HEK293T (cell line): ENCODE data around the gene DUS3L.
"Not testable (repeated sequence)": the region's sequence is repeated elsewhere in the genome, so short reads cannot be mapped to it uniquely, and the experiment has no call there.

Source experiments
- CTCF ChIA-PET: fragments of 350-600 bp; formaldehyde crosslinking; extraction: SDS; loops from one replicate; lab custom pipeline; 2021; ENCODE audit warnings: antibody characterized with exemption, inconsistent platforms; lab: Yijun Ruan, JAX
- POLR2A ChIA-PET: fragments of 350-600 bp; formaldehyde crosslinking; extraction: SDS; loops from one replicate; lab custom pipeline; 2020; ENCODE audit warnings: antibody characterized with exemption, inconsistent platforms; lab: Yijun Ruan, JAX
- DNase-seq: peaks from one replicate; pipeline ENCODE4 v3.0.0; 2012; ENCODE audit warnings: mixed read lengths; ENCODE audit errors: extremely low spot score
- ARNT ChIP-seq: fragments of 450-650 bp; IDR thresholded peaks from 2 replicates; pipeline ENCODE4 v1.6.1; 2017; ENCODE audit warnings: mild to moderate bottlenecking
- BHLHE40 ChIP-seq: fragments of 450-650 bp; IDR thresholded peaks from 2 replicates; pipeline ENCODE4 v1.6.1; 2016; ENCODE audit warnings: mild to moderate bottlenecking, moderate library complexity, borderline replicate concordance
- CTBP1 ChIP-seq: fragments of 450-650 bp; IDR thresholded peaks from 2 replicates; pipeline ENCODE4 v1.6.1; 2016; ENCODE audit warnings: borderline replicate concordance
- ELF4 ChIP-seq: fragments of 450-650 bp; IDR thresholded peaks from 2 replicates; pipeline ENCODE4 v1.6.1; 2017; ENCODE audit warnings: antibody characterized with exemption
- FOXA1 ChIP-seq: fragments of 450-650 bp; IDR thresholded peaks from 2 replicates; pipeline ENCODE4 v1.6.1; 2016; ENCODE audit warnings: mild to moderate bottlenecking
- FOXK2 ChIP-seq: fragments of 450-650 bp; IDR thresholded peaks from 2 replicates; pipeline ENCODE4 v1.6.1; 2016; ENCODE audit warnings: mild to moderate bottlenecking
- FOXM1 ChIP-seq: fragments of 450-650 bp; IDR thresholded peaks from 2 replicates; pipeline ENCODE4 v1.6.1; 2017; ENCODE audit warnings: mild to moderate bottlenecking, borderline replicate concordance
- HDGF ChIP-seq: fragments of 450-650 bp; IDR thresholded peaks from 2 replicates; pipeline ENCODE4 v1.6.1; 2017; ENCODE audit warnings: antibody characterized with exemption, borderline replicate concordance
- L3MBTL2 ChIP-seq: fragments of 450-650 bp; conservative IDR thresholded peaks from 2 replicates; pipeline ENCODE4 v1.6.1; 2016; ENCODE audit warnings: mild to moderate bottlenecking
- LEF1 ChIP-seq: fragments of 450-650 bp; IDR thresholded peaks from 2 replicates; pipeline ENCODE4 v1.6.1; 2017; ENCODE audit warnings: mild to moderate bottlenecking, borderline replicate concordance
- NFRKB ChIP-seq: fragments of 450-650 bp; IDR thresholded peaks from 2 replicates; pipeline ENCODE4 v1.6.1; 2016; ENCODE audit warnings: mild to moderate bottlenecking, moderate library complexity
- PKNOX1 ChIP-seq: fragments of 450-650 bp; IDR thresholded peaks from 2 replicates; pipeline ENCODE4 v1.6.1; 2016
- SP1 ChIP-seq: fragments of 450-650 bp; IDR thresholded peaks from 2 replicates; pipeline ENCODE4 v1.6.1; 2017
- SUZ12 ChIP-seq: fragments of 450-650 bp; IDR thresholded peaks from 2 replicates; pipeline ENCODE4 v1.6.1; 2016; ENCODE audit warnings: mild to moderate bottlenecking
- TARDBP ChIP-seq: fragments of 450-650 bp; IDR thresholded peaks from 2 replicates; pipeline ENCODE4 v1.6.1; 2016
- ZNF384 ChIP-seq: fragments of 450-650 bp; IDR thresholded peaks from 2 replicates; pipeline ENCODE4 v1.6.1; 2016

DUS3L gene

GRCh38 chr19:5786593-5787408 lies 4.2 kb downstream of the DUS3L start:
- ChIA-PET CTCF (no interaction called here), POLR2A (no interaction called here)
- TF ChIP-seq BHLHE40 (no peak), ZNF384 (no peak), ELF4 (no peak), FOXK2 (no peak), SUZ12 (no peak), PKNOX1 (no peak), FOXM1 (no peak), FOXA1 (no peak), SP1 (no peak), ARNT (no peak), NFRKB (no peak), L3MBTL2 (no peak), TARDBP (no peak), LEF1 (no peak), HDGF (no peak)
- no peak for DNase-seq

- CTCF ChIA-PET = no interaction called here
- DNase-seq = no peak
- TF ChIP-seq ELF4 (no peak), FOXA1 (no peak), HDGF (no peak), ZNF384 (no peak), SP1 (no peak), LEF1 (no peak), CTBP1 (no peak), NFRKB (no peak), BHLHE40 (no peak), TARDBP (no peak), FOXK2 (no peak), L3MBTL2 (no peak), ARNT (no peak)
- POLR2A ChIA-PET = no interaction called here
These were observed 5.5 kb downstream of the DUS3L start for GRCh38 chr19:5785423-5785822.

GRCh38 chr19:5784581-5785147 lies 6.3 kb downstream of the DUS3L start, which contains the start of gene PRR22:
Gene PRR22 (minus strand): TSS chr19:5784746. CDS start chr19:5784660, 86 bp downstream.
- ChIA-PET POLR2A (no interaction called here), CTCF (no interaction called here)
- no peak for TF ChIP-seq SP1
- no peak for TF ChIP-seq SUZ12
- no peak for TF ChIP-seq CTBP1
- TF ChIP-seq ZNF384 = no peak
- TF ChIP-seq HDGF = no peak
- no peak for TF ChIP-seq NFRKB
- TF ChIP-seq L3MBTL2 = no peak
- no peak for TF ChIP-seq FOXK2
- TF ChIP-seq ELF4 = no peak
- DNase-seq = no peak

- TF ChIP-seq ZNF384 = no peak
- no peak for TF ChIP-seq FOXK2
- no peak for TF ChIP-seq ARNT
- no peak for TF ChIP-seq SP1
- no peak for TF ChIP-seq SUZ12
- TF ChIP-seq NFRKB = no peak
- TF ChIP-seq FOXA1 = no peak
- no peak for TF ChIP-seq L3MBTL2
- TF ChIP-seq BHLHE40 = no peak
- no peak for TF ChIP-seq CTBP1
- TF ChIP-seq PKNOX1 = no peak
- no peak for TF ChIP-seq TARDBP
- no peak for TF ChIP-seq FOXM1
- no peak for TF ChIP-seq HDGF
- TF ChIP-seq ELF4 = no peak
- ChIA-PET CTCF (no interaction called here), POLR2A (interaction anchor here (1.1 to 2.2 kb wide), 2 partner anchors 8 to 9 kb away, joined by 3 to 8 read pairs; partner anchors contain the start of gene DUS3L)
- DNase-seq = no peak
These were observed 7.7 kb downstream of the DUS3L start for GRCh38 chr19:5782945-5783919.

GRCh38 chr19:5782322-5782721 lies 8.6 kb downstream of the DUS3L start:
- DNase-seq = no peak
- POLR2A ChIA-PET = interaction anchor here (1.1 to 2.2 kb wide), 3 partner anchors 8 to 62 kb away, joined by 3 to 8 read pairs (median 3); partner anchors contain the start of genes CATSPERD, DUS3L and LONP1
- TF ChIP-seq PKNOX1 (no peak), BHLHE40 (no peak), ZNF384 (no peak), L3MBTL2 (no peak), ELF4 (no peak), SUZ12 (no peak), FOXK2 (no peak), CTBP1 (no peak), SP1 (no peak), LEF1 (no peak)
- CTCF ChIA-PET = no interaction called here

GRCh38 chr19:5780916-5781315 lies 10.0 kb downstream of the DUS3L start:
- CTCF ChIA-PET, DNase-seq: not testable (repeated sequence)
- POLR2A ChIA-PET = interaction anchor here (1.1 kb wide), 1 partner anchor 61 kb away, joined by 3 read pairs; the partner anchor contains the start of genes CATSPERD and LONP1
